BJ (cell line): ENCODE measurements around the gene PRSS57. TPM values are rescaled to one million over a fixed set of nuclear protein-coding genes. Genes with fewer than 3 reads are reported as not detected.
"Not testable (repeated sequence)": the region's sequence is repeated elsewhere in the genome, so short reads cannot be mapped to it uniquely, and the experiment has no call there.

Experiments
- CTCF ChIA-PET: fragments of 350-600 bp; formaldehyde crosslinking; extraction: SDS; loops from one replicate; lab custom pipeline; 2021; ENCODE audit warnings: antibody characterized with exemption, inconsistent platforms; lab: Yijun Ruan, JAX
- POLR2A ChIA-PET: fragments of 300-600 bp; sonication (Branson Sonifier 250); formaldehyde crosslinking; extraction: SDS; loops from one replicate; lab custom pipeline; 2021; ENCODE audit warnings: antibody characterized with exemption; lab: Charles Lee
- DNase-seq: peaks from one replicate; pipeline ENCODE4 v3.0.0-alpha.2; 2011; ENCODE audit warnings: low read depth
- H3K27me3 ChIP-seq: 2 replicates; pipeline ENCODE4 v1.6.0; 2011; ENCODE audit warnings: low read length; ENCODE audit not compliant: control insufficient read depth, insufficient read depth
- H3K36me3 ChIP-seq: 2 replicates; pipeline ENCODE4 v1.5.1; 2011; ENCODE audit warnings: low read length; ENCODE audit not compliant: control insufficient read depth, insufficient read depth
- H3K4me3 ChIP-seq: 2 replicates; pipeline ENCODE4 v1.5.1; 2011; ENCODE audit warnings: low read depth, mild to moderate bottlenecking, control low read depth, low read length
- CTCF ChIP-seq: IDR thresholded peaks from 2 replicates; pipeline ENCODE4 v1.5.1; 2011; ENCODE audit warnings: low read depth, mild to moderate bottlenecking, control low read depth, inconsistent platforms, low read length, moderate library complexity; ENCODE audit not compliant: insufficient read depth
- polyA plus RNA-seq: library from polyadenylated mRNA; depleted of rRNA; stranded (reverse); fragments of >200 nt; gene quantifications from 2 replicates; pipeline ENCODE4 v1.2.3, GENCODE V29; 2011

Gene PRSS57
- polyA plus RNA-seq, 1 experiment: not detected

GRCh38 chr19:703329-703650 is 8.0 kb upstream of the PRSS57 start:
- ChIA-PET CTCF (interaction anchor here (0.6 to 1.1 kb wide), 2 partner anchors 19 to 162 kb away, joined by 3 read pairs; no protein-coding TSS in a partner anchor), POLR2A (no interaction called here)
- no peak overlapping the region for H3K4me3 ChIP-seq
- peaks cover 5% of the 10 kb centered on the region for H3K27me3 ChIP-seq
- no peak for TF ChIP-seq CTCF
- no peaks in the 10 kb centered on the region for H3K36me3 ChIP-seq
- no peak for DNase-seq

- H3K36me3 ChIP-seq, H3K27me3 ChIP-seq, POLR2A ChIA-PET, DNase-seq, H3K4me3 ChIP-seq: not testable (repeated sequence)
- CTCF ChIA-PET: interaction anchor here (0.6 to 1.1 kb wide), 3 partner anchors 20 to 163 kb away, joined by 3 read pairs; no protein-coding TSS in a partner anchor
These were observed 7.6 kb upstream of the PRSS57 start for GRCh38 chr19:702847-703246.

- DNase-seq, POLR2A ChIA-PET, H3K4me3 ChIP-seq, H3K27me3 ChIP-seq, H3K36me3 ChIP-seq: not testable (repeated sequence)
- CTCF ChIA-PET: interaction anchor here (0.6 to 2.1 kb wide), 4 partner anchors 8 to 39 kb away, joined by 3 to 8 read pairs (median 3); no protein-coding TSS in a partner anchor
These were observed 4.6 kb upstream of the PRSS57 start for GRCh38 chr19:699885-700284.

- H3K36me3 ChIP-seq, H3K4me3 ChIP-seq, H3K27me3 ChIP-seq, DNase-seq, POLR2A ChIA-PET: not testable (repeated sequence)
- CTCF ChIA-PET: interaction anchor here (2.1 kb wide), 1 partner anchor 9 kb away, joined by 8 read pairs; no protein-coding TSS in a partner anchor
These were observed 3.3 kb upstream of the PRSS57 start for GRCh38 chr19:698529-698928.

- H3K27me3 ChIP-seq: peaks cover 4% of the 10 kb centered on the region
- DNase-seq: no peak
- POLR2A ChIA-PET: interaction anchor here (0.6 kb wide), 1 partner anchor 18 kb away, joined by 3 read pairs; no protein-coding TSS in a partner anchor
- H3K4me3 ChIP-seq: no peak overlapping the region
- H3K36me3 ChIP-seq: no peaks in the 10 kb centered on the region
- no peak for TF ChIP-seq CTCF
- CTCF ChIA-PET: no interaction called here
These were observed 536 bp downstream of the PRSS57 start for GRCh38 chr19:694481-695351.

GRCh38 chr19:690203-690602 is 5.0 kb downstream of the PRSS57 start:
- no peak for DNase-seq
- TF ChIP-seq CTCF: no peak
- ChIA-PET CTCF (no interaction called here), POLR2A (no interaction called here)
- Histone ChIP-seq H3K36me3 (no peaks in the 10 kb centered on the region), H3K4me3 (no peak overlapping the region), H3K27me3 (peaks cover 2% of the 10 kb centered on the region; the same call in 1 of the 2 replicates)
